ENCODE data around the gene PARD3B.
A peak's percentile ranks its signal among the peaks of the same experiment; 100 is the strongest.

The PARD3B gene

GRCh38 chr2:205405194-205405593 lies 859.9 kb downstream of the PARD3B start:
- TF ChIP-seq CTCF (IDR thresholded peaks at IDR 0.05; ENCODE audit: poor library complexity, severe bottlenecking), result no peak
- H3K36me3 ChIP-seq (ENCODE audit: low read depth), result no peaks in the 10 kb centered on the region
- H3K4me1 ChIP-seq (ENCODE audit: insufficient read depth, poor library complexity, severe bottlenecking), result peaks cover 9% of the 10 kb centered on the region
- no peaks in the 10 kb centered on the region for H3K9me3 ChIP-seq (ENCODE audit: severe bottlenecking)
- H3K4me3 ChIP-seq (ENCODE audit: severe bottlenecking), result no peak overlapping the region
- ATAC-seq (ENCODE audit: low read depth) (peak; percentile 79), DNase-seq (ENCODE audit: low spot score) (no peak)
- H3K27me3 ChIP-seq (ENCODE audit: insufficient read depth, poor library complexity, severe bottlenecking), result no peaks in the 10 kb centered on the region
- peak overlapping the region; percentile 35 for H3K27ac ChIP-seq (ENCODE audit: poor library complexity, severe bottlenecking)

- ATAC-seq (ENCODE audit: low read depth), result peak; percentile 75
- Histone ChIP-seq H3K9me3 (ENCODE audit: severe bottlenecking) (no peaks in the 10 kb centered on the region), H3K4me3 (ENCODE audit: severe bottlenecking) (no peak overlapping the region), H3K27me3 (ENCODE audit: insufficient read depth, poor library complexity, severe bottlenecking) (no peaks in the 10 kb centered on the region), H3K27ac (ENCODE audit: poor library complexity, severe bottlenecking) (peak overlapping the region; percentile 35), H3K36me3 (ENCODE audit: low read depth) (no peaks in the 10 kb centered on the region), H3K4me1 (ENCODE audit: insufficient read depth, poor library complexity, severe bottlenecking) (peaks cover 9% of the 10 kb centered on the region)
- no peak for DNase-seq (ENCODE audit: low spot score)
- no peak for TF ChIP-seq CTCF (IDR thresholded peaks at IDR 0.05; ENCODE audit: poor library complexity, severe bottlenecking)
Measured at GRCh38 chr2:205405752-205406151, 860.5 kb downstream of the PARD3B start.

- Histone ChIP-seq H3K27me3 (ENCODE audit: insufficient read depth, poor library complexity, severe bottlenecking) (no peaks in the 10 kb centered on the region), H3K4me3 (ENCODE audit: severe bottlenecking) (no peak overlapping the region), H3K4me1 (ENCODE audit: insufficient read depth, poor library complexity, severe bottlenecking) (peaks cover 9% of the 10 kb centered on the region), H3K27ac (ENCODE audit: poor library complexity, severe bottlenecking) (no peak overlapping the region), H3K9me3 (ENCODE audit: severe bottlenecking) (no peaks in the 10 kb centered on the region), H3K36me3 (ENCODE audit: low read depth) (no peaks in the 10 kb centered on the region)
- TF ChIP-seq CTCF (IDR thresholded peaks at IDR 0.05; ENCODE audit: poor library complexity, severe bottlenecking), result no peak
- DNase-seq (ENCODE audit: low spot score), result no peak
- ATAC-seq (ENCODE audit: low read depth), result no peak
Measured at GRCh38 chr2:205407984-205408383, 862.7 kb downstream of the PARD3B start.

- H3K36me3 ChIP-seq (ENCODE audit: low read depth), result no peaks in the 10 kb centered on the region
- H3K27me3 ChIP-seq (ENCODE audit: insufficient read depth, poor library complexity, severe bottlenecking), result no peaks in the 10 kb centered on the region
- peaks cover 9% of the 10 kb centered on the region for H3K4me1 ChIP-seq (ENCODE audit: insufficient read depth, poor library complexity, severe bottlenecking)
- no peak overlapping the region for H3K4me3 ChIP-seq (ENCODE audit: severe bottlenecking)
- no peak for DNase-seq (ENCODE audit: low spot score)
- ATAC-seq (ENCODE audit: low read depth), result no peak
- no peak overlapping the region for H3K27ac ChIP-seq (ENCODE audit: poor library complexity, severe bottlenecking)
- no peak for TF ChIP-seq CTCF (IDR thresholded peaks at IDR 0.05; ENCODE audit: poor library complexity, severe bottlenecking)
- no peaks in the 10 kb centered on the region for H3K9me3 ChIP-seq (ENCODE audit: severe bottlenecking)
Measured at GRCh38 chr2:205408696-205409095, 863.4 kb downstream of the PARD3B start.

GRCh38 chr2:205409411-205409810 lies 864.1 kb downstream of the PARD3B start:
- Histone ChIP-seq H3K27me3 (ENCODE audit: insufficient read depth, poor library complexity, severe bottlenecking) (no peaks in the 10 kb centered on the region), H3K36me3 (ENCODE audit: low read depth) (no peaks in the 10 kb centered on the region), H3K4me1 (ENCODE audit: insufficient read depth, poor library complexity, severe bottlenecking) (peaks cover 9% of the 10 kb centered on the region), H3K9me3 (ENCODE audit: severe bottlenecking) (no peaks in the 10 kb centered on the region), H3K4me3 (ENCODE audit: severe bottlenecking) (no peak overlapping the region), H3K27ac (ENCODE audit: poor library complexity, severe bottlenecking) (no peak overlapping the region)
- TF ChIP-seq CTCF (IDR thresholded peaks at IDR 0.05; ENCODE audit: poor library complexity, severe bottlenecking), result no peak
- ATAC-seq (ENCODE audit: low read depth) (peak; percentile 37), DNase-seq (ENCODE audit: low spot score) (no peak)
